GM12878 (cell line): Measurements from ENCODE around the gene NR2E3.

ENCODE experiments used
- BCL11A ChIP-seq: IDR thresholded peaks from 2 replicates; pipeline ENCODE4 v1.6.1; 2011; ENCODE audit warnings: low read depth, low read length
- BHLHE40 ChIP-seq, 2 experiments: fragments of 450-650 bp in 1 of 2; IDR thresholded peaks; 2 replicates each; pipeline ENCODE4 v1.6.1; 2011 to 2017; ENCODE audit warnings: low read depth in 2 of 2, borderline replicate concordance in 1 of 2, improper control_type of control experiment in 1 of 2, low read length in 1 of 2, mild to moderate bottlenecking in 1 of 2
- CHD4 ChIP-seq: fragments of 200-600 bp; sonication (generic); IDR thresholded peaks from 2 replicates; pipeline ENCODE4 v1.6.1; 2016; ENCODE audit warnings: mild to moderate bottlenecking
- CTCF ChIP-seq, 3 experiments: IDR thresholded peaks in 2 of 3; conservative IDR thresholded peaks in 1 of 3; 2 replicates each; pipeline ENCODE4 v1.5.1; 2011; ENCODE audit warnings: low read depth in 3 of 3, low read length in 3 of 3, mild to moderate bottlenecking in 3 of 3, control low read depth in 2 of 3, moderate library complexity in 2 of 3, inconsistent platforms in 1 of 3, mixed read lengths in 1 of 3; ENCODE audit not compliant: control insufficient read depth in 2 of 3, insufficient read depth in 1 of 3; ENCODE audit errors: extremely low read depth in 1 of 3
- CUX1 ChIP-seq: IDR thresholded peaks from 2 replicates; pipeline ENCODE4 v1.6.1; 2012; ENCODE audit warnings: improper control_type of control experiment, low read depth, low read length; ENCODE audit not compliant: insufficient replicate concordance
- E2F8 ChIP-seq: fragments of 450-650 bp; IDR thresholded peaks from 2 replicates; pipeline ENCODE4 v1.6.1; 2018; ENCODE audit warnings: mild to moderate bottlenecking, low read depth, moderate library complexity; ENCODE audit not compliant: partially characterized antibody
- KDM1A ChIP-seq: fragments of 200-600 bp; sonication (generic); IDR thresholded peaks from 2 replicates; pipeline ENCODE4 v1.6.1; 2016; ENCODE audit warnings: borderline replicate concordance
- NR2C2 ChIP-seq: IDR thresholded peaks from 2 replicates; pipeline ENCODE4 v1.6.1; 2011; ENCODE audit warnings: borderline replicate concordance, low read depth; ENCODE audit not compliant: control insufficient read depth, insufficient read length
- NR2F1 ChIP-seq: fragments of 450-650 bp; conservative IDR thresholded peaks from 2 replicates; pipeline ENCODE4 v1.6.1; 2017; ENCODE audit warnings: mild to moderate bottlenecking
- POLR2A ChIP-seq: IDR thresholded peaks from 2 replicates; pipeline ENCODE4 v1.6.1; 2011; ENCODE audit warnings: low read depth, mild to moderate bottlenecking, low read length
- RAD21 ChIP-seq: IDR thresholded peaks from 2 replicates; pipeline ENCODE4 v1.6.1; 2011; ENCODE audit warnings: mild to moderate bottlenecking, low read depth, low read length, moderate library complexity; ENCODE audit not compliant: insufficient read depth
- SIN3A ChIP-seq: IDR thresholded peaks from 2 replicates; pipeline ENCODE4 v1.6.1; 2012; ENCODE audit warnings: low read depth, low read length, improper control_type of control experiment
- TCF12 ChIP-seq: IDR thresholded peaks from 2 replicates; pipeline ENCODE4 v1.6.1; 2011; ENCODE audit warnings: low read depth, mild to moderate bottlenecking, low read length
- ZNF384 ChIP-seq: IDR thresholded peaks from 2 replicates; pipeline ENCODE4 v1.6.1; 2012; ENCODE audit warnings: low read depth, mild to moderate bottlenecking, low read length, improper control_type of control experiment, borderline replicate concordance

GRCh38 chr15:71820127-71820526, 9.8 kb downstream of the NR2E3 start:
- TF ChIP-seq NR2F1 (no peak), CTCF (IDR thresholded peaks at IDR 0.05 in 2 of 3, conservative IDR thresholded peaks at IDR 0.05 in 1 of 3; ENCODE audit: control insufficient read depth in 2 of 3, extremely low read depth in 1 of 3, insufficient read depth in 1 of 3, low read depth in 3 of 3, low read length in 3 of 3) (no peak), BCL11A (no peak), SIN3A (no peak), BHLHE40 (IDR thresholded peaks at IDR 0.05; ENCODE audit: borderline replicate concordance in 1 of 2, low read depth in 2 of 2, low read length in 1 of 2) (no peak), NR2C2 (no peak), KDM1A (no peak), POLR2A (no peak), CUX1 (no peak), RAD21 (no peak), E2F8 (no peak), CHD4 (no peak), TCF12 (no peak), ZNF384 (no peak)
